Left ventricle myocardium inferior (tissue), 1 donor: ENCODE results near the gene USF2. TPM values are rescaled to one million over a fixed set of nuclear protein-coding genes. Genes with fewer than 3 reads are reported as not detected.
"Not testable (repeated sequence)": the region's sequence is repeated elsewhere in the genome, so short reads cannot be mapped to it uniquely, and the experiment has no call there.

Experiments
- DNase-seq: peaks from one replicate; pipeline ENCODE4 v3.0.0-alpha.2; 2020
- H3K27ac ChIP-seq: fragments of 200-600 bp; replicated peaks from 2 replicates; pipeline ENCODE4 v1.8.0; 2021
- H3K27me3 ChIP-seq: fragments of 200-600 bp; 2 replicates; pipeline ENCODE4 v1.8.0; 2021; ENCODE audit warnings: low read depth
- H3K36me3 ChIP-seq: fragments of 200-600 bp; 2 replicates; pipeline ENCODE4 v1.8.0; 2021
- H3K4me1 ChIP-seq: fragments of 200-600 bp; 2 replicates; pipeline ENCODE4 v1.8.0; 2021
- H3K4me3 ChIP-seq: fragments of 200-600 bp; 2 replicates; pipeline ENCODE4 v1.8.0; 2021; ENCODE audit warnings: mild to moderate bottlenecking, moderate library complexity
- H3K9me3 ChIP-seq: fragments of 200-600 bp; replicated peaks from 2 replicates; pipeline ENCODE4 v1.8.0; 2021
- CTCF ChIP-seq: fragments of 200-600 bp; IDR thresholded peaks from 2 replicates; pipeline ENCODE4 v1.8.0; 2021; ENCODE audit warnings: antibody characterized with exemption, mild to moderate bottlenecking, borderline replicate concordance
- intact Hi-C: fragments of 100-400 bp; cut with micrococcal nuclease; formaldehyde crosslinking; loops from one replicate; pipeline ENCODE4 v1.11.0; 2022
- total RNA-seq: library from RNA; stranded (reverse); fragmentation: NEBNext Ultra II Directional; extraction: Animal tissue kit (Norgen Biotek cat#: 25700); gene quantifications from one replicate; pipeline ENCODE4 v1.2.1, GENCODE V29; 2021
- donor health status: DM: no; HTN: yes; CAD: no; lungs with severe emphysema.

The USF2 gene
- total RNA-seq, 1 donor from 2014 or later: 147 TPM

GRCh38 chr19:35228177-35228930 lies 40.4 kb upstream of the USF2 start, which contains the start of gene FAM187B:
FAM187B (minus strand) TSS chr19:35228739; CDS start chr19:35228680, 59 bp downstream.
- no peak within 1 kb of the TSS for H3K27ac ChIP-seq

DNA sequence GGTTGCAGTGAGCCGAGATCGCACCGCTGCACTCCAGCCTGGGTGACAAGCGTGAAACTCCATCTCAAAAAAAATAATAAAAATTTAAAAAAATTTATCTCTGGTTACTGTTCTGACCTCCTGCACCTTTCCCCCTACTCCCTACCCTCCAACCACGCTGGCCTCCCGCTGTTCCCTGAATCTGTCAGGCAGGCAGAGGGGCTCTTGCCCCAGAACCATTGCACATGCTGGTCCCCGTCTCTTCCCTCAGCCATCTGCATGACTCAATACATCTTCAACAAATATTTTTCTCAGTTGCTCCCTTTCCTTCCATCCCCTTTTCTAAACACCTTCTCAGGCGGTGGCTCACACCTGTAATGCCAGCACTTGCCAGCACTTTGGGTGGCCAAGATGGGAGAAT lies 39.2 kb upstream of the USF2 start:
- Histone ChIP-seq H3K4me3 (no peak overlapping the region), H3K27ac (no peak overlapping the region), H3K27me3 (peaks cover 6% of the 10 kb centered on the region), H3K36me3 (no peaks in the 10 kb centered on the region), H3K9me3 (no peaks in the 10 kb centered on the region), H3K4me1 (peaks cover 5% of the 10 kb centered on the region)
- no peak for TF ChIP-seq CTCF
- DNase-seq: no peak
- intact Hi-C loops: no loop called here

More at GRCh38 chr19:35228177-35228930, 40.4 kb upstream of the USF2 start, which contains the start of gene FAM187B:
- no peak for DNase-seq
- Histone ChIP-seq H3K9me3 (no peaks in the 10 kb centered on the region), H3K36me3 (no peaks in the 10 kb centered on the region), H3K4me1 (peaks cover 12% of the 10 kb centered on the region), H3K4me3 (no peak within 1 kb of the TSS), H3K27me3 (peaks cover 6% of the 10 kb centered on the region)
- no peak for TF ChIP-seq CTCF
- intact Hi-C loops: no loop called here

GRCh38 chr19:35231956-35232645 lies 36.7 kb upstream of the USF2 start:
- H3K9me3 ChIP-seq: no peaks in the 10 kb centered on the region
- no peaks in the 10 kb centered on the region for H3K4me1 ChIP-seq
- H3K4me3 ChIP-seq: no peak overlapping the region
- H3K27ac ChIP-seq: no peak overlapping the region
- peaks cover 6% of the 10 kb centered on the region for H3K27me3 ChIP-seq
- intact Hi-C loops: no loop called here
- no peak for TF ChIP-seq CTCF
- H3K36me3 ChIP-seq: no peaks in the 10 kb centered on the region
- DNase-seq: no peak

DNA sequence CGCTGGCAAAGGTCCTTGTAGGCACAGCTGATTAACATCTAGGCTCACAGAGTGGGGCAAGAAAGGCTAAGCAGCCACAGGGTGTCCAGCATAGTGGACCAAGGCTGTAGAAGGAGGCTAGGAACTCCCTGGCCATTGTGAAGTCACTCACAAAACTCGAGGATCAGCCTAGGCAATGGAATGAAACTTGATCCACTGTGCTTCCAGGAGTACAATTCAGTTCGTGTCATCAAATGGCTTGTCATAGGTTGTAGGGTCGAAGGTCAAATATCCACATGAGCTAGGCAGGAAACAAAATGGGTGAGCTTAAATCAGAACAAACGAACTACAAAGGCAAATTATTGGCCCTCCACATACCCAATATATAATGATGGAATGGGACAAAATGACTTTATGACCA lies 35.9 kb upstream of the USF2 start:
- no peak overlapping the region for H3K27ac ChIP-seq
- H3K4me3 ChIP-seq: no peak overlapping the region
- intact Hi-C loops: no loop called here
- no peak for TF ChIP-seq CTCF
- no peaks in the 10 kb centered on the region for H3K36me3 ChIP-seq
- H3K9me3 ChIP-seq: no peaks in the 10 kb centered on the region
- no peak for DNase-seq
- peaks cover 6% of the 10 kb centered on the region for H3K27me3 ChIP-seq
- H3K4me1 ChIP-seq: no peaks in the 10 kb centered on the region

GRCh38 chr19:35236638-35237400 lies 31.9 kb upstream of the USF2 start:
- intact Hi-C loops: no loop called here
- peak; percentile 34 for TF ChIP-seq CTCF

DNA sequence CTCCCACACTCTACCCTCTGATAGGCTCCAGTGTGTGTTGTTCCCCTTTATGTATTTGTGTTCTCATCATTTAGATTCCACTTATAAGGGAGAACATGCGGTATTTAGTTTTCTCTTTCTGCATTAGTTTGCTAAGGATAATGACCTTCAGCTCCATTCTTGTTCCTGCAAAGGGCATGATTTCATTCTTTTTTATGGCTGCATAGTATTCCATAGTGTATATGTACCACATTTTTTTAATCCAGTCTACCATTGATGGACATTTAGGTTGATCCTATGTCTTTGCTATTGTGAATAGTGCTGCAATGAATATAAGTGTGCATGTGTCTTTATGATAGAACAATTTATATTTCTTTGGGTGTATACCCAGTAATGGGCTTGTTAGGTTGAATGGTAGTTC lies 29.2 kb upstream of the USF2 start:
- H3K4me1 ChIP-seq, H3K27ac ChIP-seq, intact Hi-C loops, H3K36me3 ChIP-seq, H3K27me3 ChIP-seq, H3K4me3 ChIP-seq, DNase-seq: not testable (repeated sequence)
- H3K9me3 ChIP-seq: peaks cover 18% of the 10 kb centered on the region

More at GRCh38 chr19:35236638-35237400, 31.9 kb upstream of the USF2 start:
- Histone ChIP-seq H3K9me3 (peaks cover 14% of the 10 kb centered on the region), H3K4me1 (no peaks in the 10 kb centered on the region), H3K4me3 (no peak overlapping the region), H3K27ac (no peak overlapping the region), H3K27me3 (peaks cover 6% of the 10 kb centered on the region), H3K36me3 (no peaks in the 10 kb centered on the region)
- no peak for DNase-seq
